Epithelial cell of proximal tubule (primary cell): Measurements from ENCODE around the gene LOX. TPM values are rescaled to one million over a fixed set of nuclear protein-coding genes. Genes with fewer than 3 reads are reported as not detected.
A peak's percentile ranks its signal among the peaks of the same experiment; 100 is the strongest.

Source experiments
- DNase-seq: peaks from one replicate; pipeline ENCODE4 v3.0.0-alpha.2; 2011; ENCODE audit warnings: low read depth
- H3K4me3 ChIP-seq: 2 replicates; pipeline ENCODE4 v1.5.1; 2011; ENCODE audit warnings: low read depth, mild to moderate bottlenecking, low read length
- total RNA-seq: library from RNA; depleted of rRNA; stranded (reverse); fragments of >200 nt; gene quantifications from 2 replicates; pipeline ENCODE4 v1.2.3, GENCODE V29; 2015
- TF ChIP-seq, protein P1 (sequence below): conservative IDR thresholded peaks from 2 replicates; pipeline ENCODE4 v1.5.1; 2012; ENCODE audit warnings: low read depth, mild to moderate bottlenecking, low read length

The LOX gene
- total RNA-seq, 1 donor from 2014 or later = 14.9 TPM

DNA sequence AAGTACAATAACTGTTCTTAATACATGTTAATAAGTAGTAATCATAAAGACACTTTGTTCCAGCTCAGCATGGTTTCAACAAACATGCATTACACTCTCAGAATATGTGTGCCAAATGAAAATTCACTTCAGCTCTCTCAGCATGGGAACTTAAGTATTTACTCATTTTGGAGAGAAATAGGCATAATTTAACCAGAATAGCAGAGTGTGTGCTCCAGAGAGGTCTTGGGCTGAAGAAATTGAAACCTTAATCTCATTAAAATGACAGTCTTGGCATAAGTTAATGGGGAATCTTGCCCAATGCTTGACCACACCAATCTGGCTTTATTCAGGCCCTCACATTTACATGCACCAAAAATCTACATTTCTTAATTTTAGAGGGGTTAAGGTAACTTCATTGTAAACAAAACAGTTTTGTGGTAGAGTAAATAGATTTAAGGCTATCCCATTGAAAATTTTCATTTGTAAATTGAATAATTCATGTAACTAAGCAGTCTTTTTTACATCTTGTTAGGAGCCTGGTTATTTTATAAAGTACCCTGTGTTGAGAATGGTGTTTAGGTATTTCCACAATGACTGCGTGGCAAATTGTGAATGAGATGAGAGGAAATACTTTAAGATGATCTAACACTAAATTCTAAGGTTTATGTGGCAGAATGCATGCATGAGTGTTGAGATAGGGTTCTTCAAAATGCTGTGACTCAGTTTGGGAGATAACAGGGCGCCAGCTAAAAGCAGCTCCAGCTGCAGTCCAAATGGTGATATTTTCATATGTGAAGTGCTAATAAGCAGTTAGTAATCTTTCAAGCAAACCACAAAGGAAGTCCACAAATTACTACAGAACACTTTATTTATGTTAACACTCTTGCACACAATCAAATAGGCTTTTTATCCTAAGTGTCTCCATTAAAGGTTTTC lies 11.3 kb upstream of the LOX start:
- TF ChIP-seq, protein P1, sequence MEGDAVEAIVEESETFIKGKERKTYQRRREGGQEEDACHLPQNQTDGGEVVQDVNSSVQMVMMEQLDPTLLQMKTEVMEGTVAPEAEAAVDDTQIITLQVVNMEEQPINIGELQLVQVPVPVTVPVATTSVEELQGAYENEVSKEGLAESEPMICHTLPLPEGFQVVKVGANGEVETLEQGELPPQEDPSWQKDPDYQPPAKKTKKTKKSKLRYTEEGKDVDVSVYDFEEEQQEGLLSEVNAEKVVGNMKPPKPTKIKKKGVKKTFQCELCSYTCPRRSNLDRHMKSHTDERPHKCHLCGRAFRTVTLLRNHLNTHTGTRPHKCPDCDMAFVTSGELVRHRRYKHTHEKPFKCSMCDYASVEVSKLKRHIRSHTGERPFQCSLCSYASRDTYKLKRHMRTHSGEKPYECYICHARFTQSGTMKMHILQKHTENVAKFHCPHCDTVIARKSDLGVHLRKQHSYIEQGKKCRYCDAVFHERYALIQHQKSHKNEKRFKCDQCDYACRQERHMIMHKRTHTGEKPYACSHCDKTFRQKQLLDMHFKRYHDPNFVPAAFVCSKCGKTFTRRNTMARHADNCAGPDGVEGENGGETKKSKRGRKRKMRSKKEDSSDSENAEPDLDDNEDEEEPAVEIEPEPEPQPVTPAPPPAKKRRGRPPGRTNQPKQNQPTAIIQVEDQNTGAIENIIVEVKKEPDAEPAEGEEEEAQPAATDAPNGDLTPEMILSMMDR = no peak
- DNase-seq = no peak
- no peak overlapping the region for H3K4me3 ChIP-seq

DNA sequence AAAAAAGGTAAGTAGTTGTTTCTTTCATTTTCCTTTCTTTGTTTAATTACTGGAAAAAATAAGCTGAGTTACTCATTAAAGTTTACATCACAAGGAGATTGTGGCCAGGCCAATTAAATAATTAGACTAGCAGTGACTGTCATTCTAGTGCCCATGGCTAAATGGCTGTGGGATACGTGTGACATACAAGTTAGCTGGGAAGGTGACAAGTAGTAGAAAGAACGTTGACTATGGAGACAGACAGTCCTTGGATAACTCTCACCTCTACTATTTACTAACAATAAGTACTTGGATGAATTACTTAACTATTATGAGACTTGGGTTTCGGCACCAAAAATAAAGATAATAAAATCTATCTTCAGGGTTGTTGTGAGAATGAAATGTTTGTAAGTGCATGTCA lies 7.0 kb upstream of the LOX start:
- DNase-seq = no peak
- H3K4me3 ChIP-seq = no peak overlapping the region
- TF ChIP-seq, protein P1 = no peak

DNA sequence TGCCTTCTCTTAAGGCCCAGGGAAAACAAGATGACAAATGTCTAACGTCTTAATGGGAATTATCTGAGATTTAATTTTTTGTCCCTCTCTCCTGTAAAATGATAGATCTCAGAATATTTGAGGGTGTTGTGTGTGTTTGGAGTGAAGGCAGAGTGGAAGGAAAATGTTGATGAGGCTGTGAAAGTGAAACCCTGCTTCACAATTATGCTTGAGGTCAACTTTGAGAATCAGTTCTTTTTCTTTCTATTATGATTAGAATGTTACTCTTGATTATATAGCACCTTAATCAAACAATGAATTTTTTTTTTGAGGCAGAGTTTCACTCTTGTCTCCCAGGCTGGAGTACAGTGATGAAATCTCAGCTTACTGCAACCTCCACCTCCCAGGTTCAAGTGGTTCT lies 5.5 kb upstream of the LOX start:
- H3K4me3 ChIP-seq = no peak overlapping the region

DNA sequence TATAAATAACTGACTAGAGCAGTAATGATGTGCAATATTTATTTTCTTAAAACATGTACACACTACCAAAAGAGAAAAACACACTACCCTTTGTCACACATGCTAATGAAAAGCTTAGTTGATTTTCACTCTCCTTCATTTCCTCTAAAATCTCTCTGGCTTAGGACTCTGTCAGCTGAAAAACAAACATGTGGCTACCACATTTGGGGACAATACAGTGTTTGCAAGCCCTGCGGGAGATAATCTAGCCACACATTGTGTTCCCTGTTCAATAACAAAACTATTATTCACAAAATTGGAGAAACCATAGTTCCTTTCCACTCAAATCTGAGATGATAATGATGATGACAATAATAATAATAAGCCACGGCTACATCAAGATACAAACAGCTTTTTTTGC lies 3.5 kb upstream of the LOX start:
- TF ChIP-seq, protein P1 = no peak
- H3K4me3 ChIP-seq = no peak overlapping the region
- DNase-seq = no peak

More for the DNA sequence above, 5.5 kb upstream of the LOX start:
- TF ChIP-seq, protein P1 = no peak
- DNase-seq = no peak

DNA sequence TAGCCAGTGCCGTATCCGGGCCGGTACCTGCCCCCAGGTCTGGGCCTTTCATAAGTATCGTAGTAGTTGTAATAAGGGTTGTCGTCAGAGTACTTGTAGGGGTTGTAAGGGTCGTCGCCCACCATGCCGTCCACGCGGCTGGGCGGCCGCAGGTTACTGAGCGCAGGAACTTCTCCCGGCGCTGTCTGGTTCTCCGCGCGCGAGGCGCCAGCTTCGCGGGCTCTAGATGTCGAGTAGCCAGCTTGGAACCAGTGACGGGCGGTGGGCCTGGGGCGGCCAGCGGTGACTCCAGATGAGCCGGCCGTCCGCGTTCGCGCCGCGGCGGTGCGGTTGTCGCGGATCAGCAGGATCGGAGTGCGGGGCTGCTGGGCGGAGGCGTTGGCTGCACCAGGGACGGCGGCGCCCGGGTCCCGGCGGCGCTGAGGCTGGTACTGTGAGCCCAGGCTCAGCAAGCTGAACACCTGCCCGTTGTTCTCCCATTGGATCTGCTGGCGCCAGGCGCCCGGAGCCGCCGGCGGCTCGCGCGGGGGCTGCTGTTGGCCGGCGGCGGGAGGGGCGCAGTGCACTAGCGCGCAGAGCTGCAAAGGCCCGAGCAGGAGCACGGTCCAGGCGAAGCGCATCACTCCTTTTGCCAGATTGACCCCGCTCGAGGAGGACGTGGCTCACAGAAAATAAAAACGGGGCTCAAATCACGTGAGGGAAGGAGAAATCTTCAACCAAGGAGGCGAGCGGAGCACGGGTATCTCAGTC lies 518 bp downstream of the LOX start:
- no peak for DNase-seq
- H3K4me3 ChIP-seq = peak overlapping the region; percentile 82
- TF ChIP-seq, protein P1 = no peak

DNA sequence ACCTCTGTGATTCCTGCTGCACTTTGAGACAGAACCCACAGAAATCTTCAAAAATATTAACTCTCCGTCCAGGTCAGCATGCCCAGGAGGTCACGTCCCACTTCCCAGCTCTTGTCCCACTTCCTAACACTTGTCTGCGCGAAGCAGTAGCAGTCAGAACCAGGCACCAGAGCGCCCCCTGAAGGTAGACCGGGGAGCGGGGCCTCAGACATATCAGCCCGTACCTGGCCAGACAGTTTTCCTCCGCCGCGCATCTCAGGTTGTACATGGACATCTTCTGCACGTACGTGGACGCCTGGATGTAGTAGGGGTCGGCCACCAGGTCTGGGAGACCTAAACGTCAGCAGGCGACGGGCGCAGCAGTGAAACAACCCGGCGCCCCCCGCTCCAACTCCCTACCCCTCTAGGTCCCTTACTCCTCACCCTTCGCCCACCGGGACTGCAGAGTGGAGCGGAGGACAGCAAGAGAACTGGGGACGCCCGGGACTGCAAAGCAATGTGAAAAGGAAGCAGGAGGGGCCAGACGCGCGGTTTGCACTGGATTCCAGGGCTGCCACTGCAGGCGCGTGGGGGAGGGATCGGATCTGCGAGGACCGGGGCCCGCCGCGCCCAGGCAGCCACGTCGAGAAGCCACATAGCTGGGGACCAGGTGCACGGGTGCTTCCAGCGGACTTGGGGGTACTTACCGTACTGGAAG lies 1.2 kb downstream of the LOX start:
- H3K4me3 ChIP-seq = peak overlapping the region; percentile 82
- DNase-seq = no peak
- TF ChIP-seq, protein P1 = peak; percentile 96
